Pons (tissue), 1 donor: ENCODE results near the gene ROCK2.

Experiments used
- DNase-seq: peaks from one replicate; pipeline ENCODE4 v3.0.0-alpha.2; 2016; ENCODE audit warnings: low spot score

The ROCK2 gene

DNA sequence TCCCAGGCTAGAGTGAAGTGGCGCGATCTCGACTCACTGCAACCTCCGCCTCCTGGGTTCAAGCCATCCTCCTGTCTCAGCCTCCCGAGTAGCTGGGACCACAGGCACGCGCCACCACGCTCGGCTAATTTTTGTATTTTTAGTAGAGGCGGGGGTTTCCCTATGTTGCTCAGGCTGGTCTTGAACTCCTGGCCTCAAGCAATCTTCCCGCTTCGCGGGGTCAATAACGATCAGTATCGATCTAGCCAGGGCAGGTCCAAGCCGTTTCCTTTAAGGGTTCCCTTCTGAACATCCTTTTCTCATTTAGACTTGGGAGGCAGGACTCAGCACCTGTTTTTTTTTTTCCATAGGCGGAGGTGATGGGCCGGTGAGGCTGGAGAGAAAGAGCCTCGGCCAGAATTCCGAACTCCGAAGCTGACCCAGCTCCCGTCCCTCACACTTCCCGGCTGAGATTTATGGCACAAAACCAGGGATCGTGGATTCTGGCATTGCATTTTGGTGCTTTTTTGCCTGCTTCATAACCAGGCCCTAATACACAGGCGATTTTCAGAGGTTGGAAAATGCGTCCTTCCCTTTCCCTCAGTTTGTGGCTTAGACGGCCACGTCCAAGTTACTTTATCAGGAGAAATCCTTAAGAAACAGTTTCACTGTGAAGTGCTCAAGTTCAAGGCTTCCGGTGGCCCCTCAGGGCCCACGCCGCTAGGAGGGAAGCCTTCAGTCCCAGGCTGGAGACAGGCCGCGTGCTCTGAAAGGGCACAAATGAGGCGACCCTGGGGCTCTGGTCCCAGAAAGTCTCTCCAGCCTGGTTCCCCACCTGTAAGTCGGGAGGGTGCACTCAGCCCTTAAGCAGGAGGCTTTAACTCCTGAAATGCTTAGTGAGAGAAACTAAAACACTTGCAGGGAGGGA, 190.2 kb downstream of the ROCK2 start:
- no peak for DNase-seq

DNA sequence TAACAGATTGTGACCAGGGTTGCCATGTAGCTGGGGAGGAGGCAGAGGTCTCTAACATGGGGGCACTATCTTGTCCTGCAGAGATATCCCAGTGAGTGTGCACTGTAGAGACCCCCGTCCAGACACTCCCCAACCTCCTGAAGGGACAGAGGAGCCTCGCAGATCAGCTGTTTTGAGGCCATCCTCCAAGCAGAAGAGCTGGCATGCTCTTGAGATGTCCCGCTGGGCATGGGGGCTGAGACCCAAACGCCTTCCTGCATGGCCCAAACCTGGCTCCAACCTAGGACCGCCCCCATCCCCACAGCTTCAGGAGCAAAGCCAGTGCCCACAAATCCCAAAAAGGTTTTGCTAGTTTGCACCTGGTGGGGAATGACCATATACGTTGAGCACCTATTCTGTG, 191.8 kb downstream of the ROCK2 start:
- DNase-seq: no peak

DNA sequence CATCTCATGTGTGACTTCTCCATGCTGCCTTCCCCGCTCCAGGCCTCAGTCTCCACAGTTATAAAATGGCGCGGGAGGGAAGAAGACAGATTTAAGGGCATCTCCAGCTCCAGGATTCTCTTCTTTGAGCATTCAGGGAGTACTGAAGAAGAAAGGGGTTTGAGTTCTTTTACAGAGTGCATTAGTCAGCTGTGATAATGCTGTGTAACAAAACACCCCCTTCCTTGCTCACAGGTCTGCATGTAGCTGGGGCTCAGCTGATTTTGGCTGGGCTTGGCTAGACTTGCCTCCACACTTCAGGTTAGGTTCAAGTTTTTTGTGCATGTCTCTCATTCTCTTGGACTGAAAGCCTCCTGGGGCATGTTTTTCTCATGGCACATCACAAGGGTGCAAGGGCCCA, 197.2 kb downstream of the ROCK2 start:
- no peak for DNase-seq

DNA sequence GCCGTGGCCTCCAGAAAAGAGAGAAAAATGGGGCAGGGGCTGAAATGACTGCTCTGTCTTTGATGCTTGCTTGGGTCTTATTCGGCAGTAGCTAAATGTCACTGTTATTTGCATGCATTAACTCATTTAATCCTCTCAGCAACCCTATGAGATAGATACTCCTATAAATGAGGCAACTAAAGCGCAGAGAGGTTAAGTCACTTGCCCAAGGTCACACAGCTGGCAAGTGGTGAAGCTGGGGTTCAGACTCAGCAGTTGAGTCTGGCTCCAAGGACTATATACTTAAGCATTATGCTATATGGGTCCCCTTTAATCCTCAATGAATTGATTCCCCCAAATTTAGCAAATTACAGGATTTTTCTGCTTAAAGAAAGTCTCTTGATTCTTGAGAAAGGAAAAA, 198.4 kb downstream of the ROCK2 start:
- no peak for DNase-seq

DNA sequence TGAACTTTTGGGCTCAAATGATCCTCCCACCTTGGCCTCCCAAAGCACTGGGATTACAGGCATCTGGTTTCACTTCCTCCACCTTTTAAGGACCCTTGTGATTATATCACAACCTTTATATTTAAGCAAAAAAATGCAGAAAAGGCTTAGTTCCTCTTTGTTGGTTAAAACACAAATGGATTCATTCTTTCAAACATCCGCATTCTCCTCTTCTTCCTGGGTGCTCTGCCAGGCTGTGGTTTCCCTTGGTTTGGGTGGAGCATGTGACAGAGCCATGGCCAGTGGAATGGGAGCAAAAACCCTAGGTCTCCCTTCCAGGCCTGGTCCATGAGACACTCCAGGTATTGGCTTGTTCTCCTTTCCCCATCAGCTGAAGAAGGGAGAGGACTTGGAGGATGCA, 199.1 kb downstream of the ROCK2 start:
- no peak for DNase-seq

DNA sequence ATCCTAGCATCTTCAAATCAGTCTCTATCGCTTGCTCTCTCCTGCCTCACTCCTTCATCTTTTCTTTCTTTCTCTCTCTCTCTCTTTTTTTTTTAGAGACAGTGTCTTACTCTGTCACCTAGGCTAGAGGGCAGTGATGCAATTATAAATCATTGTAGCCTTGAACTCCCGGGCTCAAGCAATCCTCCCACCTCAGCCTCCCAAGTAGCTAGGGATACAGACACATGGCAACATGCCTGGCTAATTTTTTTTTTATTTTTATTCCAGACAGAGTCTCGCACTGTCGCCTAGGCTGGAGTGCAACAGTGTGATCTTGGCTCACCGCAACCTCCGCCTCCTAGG, 199.7 kb downstream of the ROCK2 start:
- no peak for DNase-seq

DNA sequence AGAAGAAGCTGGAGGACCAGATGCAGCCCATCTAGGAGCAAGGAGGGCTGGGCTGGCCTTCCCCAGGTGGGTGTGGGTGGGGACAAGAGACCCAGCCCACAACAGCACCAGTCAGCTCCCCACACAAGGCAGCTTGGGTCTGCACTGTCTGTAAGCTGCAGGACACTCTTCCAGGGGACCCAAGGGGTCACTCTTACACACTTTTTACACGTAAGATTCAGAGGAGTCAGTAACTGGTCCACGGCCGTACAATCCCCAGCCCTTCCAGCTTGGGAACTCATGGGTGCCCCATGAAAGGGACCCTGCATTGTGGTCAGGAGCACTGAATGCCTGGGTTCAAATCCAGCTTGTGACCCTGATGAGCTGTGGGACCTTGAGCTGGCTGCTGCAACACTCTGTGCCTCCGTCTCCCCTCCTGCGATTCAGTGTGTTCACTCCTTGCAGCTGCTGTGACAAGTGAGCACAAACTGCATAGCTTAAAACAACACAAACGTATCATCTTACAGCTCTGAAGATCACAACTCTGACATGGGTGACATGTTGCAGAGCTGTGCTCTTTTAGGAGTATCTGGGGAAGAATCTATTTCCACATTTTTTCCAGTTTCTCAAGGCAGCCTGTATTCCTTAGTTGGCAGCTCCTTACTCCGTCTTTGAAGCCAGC, 200.2 kb downstream of the ROCK2 start:
- DNase-seq: no peak

DNA sequence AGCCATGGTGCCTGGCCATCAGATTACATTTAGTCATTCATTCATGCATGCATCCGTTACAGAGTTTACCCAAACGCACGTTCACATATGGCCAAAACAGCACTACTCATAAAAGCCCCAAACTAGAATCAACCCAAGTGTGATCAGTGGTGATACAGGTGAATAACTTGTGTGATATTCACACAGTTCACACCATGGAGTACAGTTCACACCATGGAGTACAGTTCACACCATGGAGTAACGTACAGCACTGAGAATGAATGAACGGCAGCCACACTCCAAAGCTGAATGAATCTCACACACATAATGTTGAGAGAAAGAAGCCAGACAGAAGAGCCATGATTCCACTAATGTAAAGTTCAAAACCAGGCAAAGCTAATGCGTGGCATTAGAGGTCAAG, 201.4 kb downstream of the ROCK2 start:
- no peak for DNase-seq

DNA sequence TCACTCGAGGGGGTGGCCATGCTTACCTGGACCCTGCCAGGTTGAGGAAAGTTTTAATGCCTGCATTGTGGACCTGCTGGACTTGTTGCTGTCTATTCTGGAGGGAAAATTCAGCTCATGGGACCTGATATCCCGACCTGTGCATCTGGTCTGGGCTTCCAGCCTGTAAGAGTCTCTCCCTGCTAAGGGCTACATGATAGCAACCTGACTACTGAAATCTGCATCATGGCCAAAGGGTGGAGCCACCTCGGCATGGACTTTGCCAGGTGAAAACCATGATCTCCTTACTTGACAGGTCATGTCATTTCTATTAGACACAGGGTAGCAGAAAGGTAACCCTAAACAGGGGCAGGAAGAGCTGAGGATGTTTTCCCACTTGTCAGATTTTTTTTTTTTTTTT, 202.1 kb downstream of the ROCK2 start:
- DNase-seq: no peak

DNA sequence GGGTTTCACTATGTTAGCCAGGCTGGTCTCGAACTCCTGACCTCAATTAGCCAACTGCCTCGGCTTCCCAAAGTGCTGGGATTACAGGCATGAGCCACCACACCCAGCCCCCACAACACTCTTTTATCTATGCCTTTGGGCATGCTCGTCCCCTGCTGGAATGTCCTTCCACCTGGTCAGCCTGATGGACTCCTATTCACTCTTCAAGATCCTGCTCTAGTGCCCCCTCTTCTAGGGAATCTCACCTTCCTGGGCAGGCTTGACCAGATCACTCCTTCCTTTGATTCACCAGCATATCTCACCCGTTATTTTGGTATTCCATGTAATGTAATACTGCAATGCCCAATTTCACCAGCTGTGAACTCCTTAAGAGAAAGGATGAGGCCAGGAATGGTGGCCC, 203.1 kb downstream of the ROCK2 start:
- DNase-seq: no peak

DNA sequence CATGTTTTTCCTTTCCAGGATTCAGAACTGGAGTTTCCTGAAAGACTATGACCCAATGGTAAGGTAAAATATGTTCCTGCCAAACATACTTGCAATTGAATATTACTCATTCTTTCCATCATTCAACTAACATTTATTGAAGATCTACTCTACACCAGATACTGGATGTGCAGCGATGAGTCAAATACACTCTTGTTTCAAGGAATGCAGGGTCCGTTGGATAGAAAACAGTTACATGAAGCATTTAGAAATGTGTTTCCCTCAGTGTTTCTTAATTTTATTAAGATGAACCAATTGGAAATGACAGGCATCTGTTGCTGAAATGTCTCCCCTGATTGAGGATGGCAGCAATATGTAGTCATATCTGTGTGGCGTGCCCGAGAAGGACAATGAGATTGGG, 203.9 kb downstream of the ROCK2 start:
- DNase-seq: no peak

DNA sequence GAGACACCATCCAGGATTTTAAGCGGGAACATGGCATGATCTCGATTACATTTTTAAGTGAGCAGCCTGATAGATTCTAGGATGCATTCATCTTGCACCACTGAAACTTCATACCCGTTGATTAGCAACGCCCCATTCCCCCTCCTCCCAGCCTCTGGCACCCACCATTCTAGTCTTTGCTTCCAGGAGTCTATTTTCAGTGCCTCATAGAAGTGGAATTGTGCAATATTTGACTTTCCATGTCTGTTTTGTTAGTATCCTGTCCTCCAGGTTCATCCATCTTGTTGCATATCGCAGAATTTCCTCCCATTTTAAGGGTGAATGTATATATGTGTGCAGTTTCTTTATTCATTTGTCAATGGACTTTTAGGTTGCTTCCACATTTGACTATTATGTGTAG, 210.1 kb downstream of the ROCK2 start:
- DNase-seq: no peak

DNA sequence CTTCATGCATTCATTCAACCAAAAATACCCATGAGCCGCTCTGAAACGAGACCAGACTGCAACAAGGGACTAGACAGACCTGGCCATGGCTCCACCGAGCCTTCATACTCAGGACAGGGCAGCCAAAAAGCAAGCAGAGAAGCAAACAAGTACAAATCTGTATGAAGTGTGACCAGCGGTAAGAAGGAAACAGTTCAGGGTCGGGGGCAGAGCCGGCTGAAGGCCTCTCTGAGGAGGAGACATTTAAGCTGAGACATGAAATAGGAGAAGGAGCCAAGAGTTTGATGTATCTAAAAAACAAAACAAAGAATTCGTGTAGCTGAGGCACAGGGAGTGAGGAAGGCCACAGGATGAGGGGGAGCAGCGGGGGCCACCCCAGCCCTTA, 210.5 kb downstream of the ROCK2 start:
- DNase-seq: no peak

DNA sequence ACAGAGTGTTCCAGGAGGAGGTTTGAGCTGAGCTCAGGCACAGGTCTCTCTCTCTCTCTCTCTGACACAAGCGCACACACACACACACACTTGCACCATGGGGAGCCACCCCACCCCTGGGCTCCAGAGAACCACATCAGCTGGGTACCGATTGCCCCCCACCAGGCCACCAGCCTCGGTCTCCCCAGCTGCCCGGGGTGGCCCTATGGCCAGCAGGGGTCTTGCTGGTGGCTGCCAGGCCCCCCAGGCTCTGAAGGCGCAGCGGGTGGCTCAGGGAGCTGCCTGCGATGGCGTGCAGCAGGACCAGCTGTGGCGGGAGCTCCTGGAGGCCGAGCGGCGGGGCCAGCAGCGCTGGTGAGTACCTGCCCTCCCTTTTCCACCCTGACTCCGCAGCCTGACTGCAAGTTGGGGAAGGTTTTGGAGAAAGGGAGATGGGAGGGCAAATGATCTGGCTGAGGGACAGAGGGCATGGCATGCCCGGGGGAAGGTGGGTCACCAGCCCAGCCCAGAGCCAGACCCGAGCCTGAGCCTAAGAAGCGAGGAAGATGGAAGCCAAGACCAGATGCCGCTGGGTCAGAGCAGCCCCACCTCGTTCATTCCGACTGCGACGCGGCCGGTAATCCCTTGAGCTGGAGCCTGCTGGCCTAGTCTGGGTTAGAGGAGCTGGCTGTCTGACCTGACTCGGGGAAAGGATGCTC, 211.0 kb downstream of the ROCK2 start:
- DNase-seq: no peak

DNA sequence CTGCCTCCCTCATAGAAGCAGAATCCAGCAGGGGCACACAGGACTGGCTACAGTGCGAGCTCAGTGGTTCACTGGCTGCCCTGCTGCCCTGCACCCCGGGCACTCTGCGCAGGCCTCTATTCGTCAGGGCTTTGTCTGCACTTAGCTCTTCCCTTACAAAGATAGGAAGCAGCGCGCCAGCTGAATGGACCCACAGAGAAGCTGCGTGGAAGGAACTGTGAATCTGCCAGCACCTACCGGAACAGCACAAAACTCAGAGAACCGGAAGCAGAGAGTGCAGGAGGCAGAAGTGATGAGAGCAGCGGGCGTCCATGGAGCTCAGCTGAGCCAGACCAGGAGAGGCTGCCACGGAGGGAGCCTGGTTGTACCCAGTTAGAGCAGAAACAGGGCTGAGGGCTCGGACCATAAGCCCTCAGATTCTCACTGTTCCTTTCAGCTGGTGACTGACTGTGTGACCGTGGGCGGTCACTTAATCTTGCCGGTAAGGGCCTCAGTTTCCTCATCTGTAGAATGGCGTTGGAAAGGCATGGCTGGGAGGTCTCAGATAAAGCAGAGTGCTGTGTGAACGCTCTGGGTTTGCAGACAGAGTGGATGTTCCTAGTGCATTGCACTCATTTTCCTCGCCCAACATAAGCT, 212.3 kb downstream of the ROCK2 start:
- DNase-seq: no peak

DNA sequence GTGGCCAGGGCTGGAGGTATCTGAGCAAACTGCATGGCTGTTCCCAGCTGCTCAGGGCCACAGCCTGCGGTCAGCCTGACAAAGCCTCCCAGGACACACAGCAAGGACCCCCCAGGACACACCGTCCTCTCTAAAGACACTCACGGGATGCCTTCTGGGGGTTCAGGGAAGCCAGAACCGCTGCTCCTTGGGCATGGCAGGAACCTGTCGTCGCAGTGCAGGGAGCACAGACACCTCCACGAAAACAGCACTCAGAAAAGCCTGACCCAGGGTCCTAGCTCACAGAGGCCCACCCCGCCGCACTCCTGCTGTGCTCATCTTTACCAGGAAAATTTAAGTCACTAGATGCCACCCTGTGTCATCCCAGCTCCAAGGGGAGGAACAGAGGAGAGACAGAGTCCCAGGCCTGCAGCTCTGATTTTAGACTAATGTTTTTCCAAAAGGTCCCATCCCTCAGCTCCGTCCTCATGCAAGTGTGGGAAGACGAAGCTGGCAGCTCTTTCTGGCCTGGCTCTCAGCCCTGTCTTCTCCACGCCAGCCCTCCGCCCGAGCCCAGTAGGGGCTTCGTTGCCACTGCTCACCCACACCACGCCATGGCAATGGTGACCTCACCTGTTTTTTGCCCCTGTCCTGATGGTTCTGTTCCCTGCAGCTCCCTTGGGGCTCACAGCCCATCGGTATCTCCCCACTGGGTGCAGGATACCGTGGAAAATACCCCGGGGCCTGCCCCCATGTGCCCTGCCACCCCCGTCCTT, 213.1 kb downstream of the ROCK2 start:
- DNase-seq: no peak
